HepG2 (cell line): ENCODE measurements around the gene EEF1AKMT3. TPM values are rescaled to one million over a fixed set of nuclear protein-coding genes. Genes with fewer than 3 reads are reported as not detected.

Experiments
- ATAC-seq: fragments of 200-7000 bp; cut with Tn5 transposase; 3 replicates; pipeline ENCODE4 v1.9.1; 2020; ENCODE audit warnings: mild to moderate bottlenecking, moderate library complexity
- BruUV-seq: library from RNA; stranded (reverse); fragments of 400-500 nt; replicated peaks from 2 replicates; lab custom pipeline; 2021; lab: Mats Ljungman, UMichigan
- CTCF ChIA-PET: fragments of 300-600 bp; formaldehyde crosslinking; extraction: SDS; loops from one replicate; lab custom pipeline; 2021; ENCODE audit warnings: low total read pairs, inconsistent platforms, low intra/inter-chr PET ratio; lab: Yijun Ruan, JAX
- POLR2A ChIA-PET: fragments of 350-600 bp; sonication (Branson Sonifier 250); formaldehyde crosslinking; loops from one replicate; lab custom pipeline; 2020; ENCODE audit warnings: antibody characterized with exemption, inconsistent platforms; lab: Yijun Ruan, JAX
- DNase-seq: peaks from one replicate; pipeline ENCODE4 v3.0.0-alpha.2; 2015; ENCODE audit warnings: low spot score
- FAIRE-seq: peaks from 3 replicates; lab custom pipeline; 2011; peaks lifted over from hg19 to GRCh38; lab: Jason Lieb, UNC
- H2AFZ ChIP-seq: one replicate; pipeline ENCODE4 v1.6.1; 2011; ENCODE audit warnings: low read length, inconsistent platforms
- H3K27ac ChIP-seq: fragments of 300-600 bp; 3 replicates; pipeline ENCODE4 v1.8.0; 2011; ENCODE audit warnings: mixed run types, mild to moderate bottlenecking, mixed read lengths, low read length, inconsistent platforms; ENCODE audit not compliant: insufficient read depth; ENCODE audit errors: extremely low read length
- H3K27me3 ChIP-seq, 2 experiments: fragments of 200-600 bp in 1 of 2; 2 replicates in 1 of 2; 3 replicates in 1 of 2; pipeline versions ENCODE4 v1.6.0 to v1.8.0; 2011; ENCODE audit warnings: low read length in 2 of 2, mild to moderate bottlenecking in 2 of 2, moderate library complexity in 2 of 2, inconsistent platforms in 1 of 2; ENCODE audit not compliant: insufficient read depth in 2 of 2, control insufficient read depth in 1 of 2
- H3K36me3 ChIP-seq, 2 experiments: fragments of 200-600 bp in 1 of 2; replicated peaks in 1 of 2; 2 replicates in 1 of 2; 3 replicates in 1 of 2; pipeline versions ENCODE4 v1.5.1 to v1.8.0; 2011; ENCODE audit warnings: low read length in 2 of 2, inconsistent platforms in 1 of 2; ENCODE audit not compliant: insufficient read depth in 2 of 2, control insufficient read depth in 1 of 2
- H3K4me1 ChIP-seq: 2 replicates; pipeline ENCODE4 v1.5.1; 2012; ENCODE audit warnings: low read length, inconsistent platforms; ENCODE audit not compliant: insufficient read depth
- H3K4me2 ChIP-seq: 2 replicates; pipeline ENCODE4 v1.6.0; 2011; ENCODE audit warnings: low read depth, low read length, inconsistent platforms
- H3K4me3 ChIP-seq, 3 experiments: fragments of 200-600 bp in 1 of 3; sonication (generic), shearing (Covaris generic) in 1 of 3; replicated peaks in 1 of 3; 2 replicates each; pipeline ENCODE4 v1.5.1; 2011 to 2016; ENCODE audit warnings: low read length in 3 of 3, inconsistent platforms in 2 of 3, low read depth in 2 of 3, mild to moderate bottlenecking in 2 of 3, control low read depth in 1 of 3, mixed read lengths in 1 of 3; ENCODE audit not compliant: insufficient read depth in 1 of 3
- H3K79me2 ChIP-seq: one replicate; pipeline ENCODE4 v1.6.1; 2011; ENCODE audit warnings: low read length, inconsistent platforms; ENCODE audit not compliant: insufficient read depth
- H3K9ac ChIP-seq: 2 replicates; pipeline ENCODE4 v1.6.0; 2011; ENCODE audit warnings: mild to moderate bottlenecking, low read depth, low read length, inconsistent platforms; ENCODE audit not compliant: insufficient read depth
- H3K9me3 ChIP-seq: 2 replicates; pipeline ENCODE4 v1.5.1; 2012; ENCODE audit warnings: mild to moderate bottlenecking, low read length
- H4K20me1 ChIP-seq: 2 replicates; pipeline ENCODE4 v1.6.0; 2011; ENCODE audit warnings: inconsistent platforms, mild to moderate bottlenecking, low read length, moderate library complexity; ENCODE audit not compliant: insufficient read depth
- BCL6 ChIP-seq: IDR thresholded peaks from 2 replicates; pipeline ENCODE4 v1.6.1; 2016; ENCODE audit warnings: missing genetic modification reagents, missing compliant biosample characterization
- E2F2 ChIP-seq: sonication (generic); formaldehyde crosslinking; IDR thresholded peaks from 2 replicates; pipeline ENCODE4 v1.4.0; 2020; ENCODE audit warnings: missing genetic modification reagents, borderline replicate concordance
- MXD4 ChIP-seq: IDR thresholded peaks from 2 replicates; pipeline ENCODE4 v1.6.1; 2016; ENCODE audit warnings: mild to moderate bottlenecking, missing biosample characterization, missing genetic modification reagents
- RNF219 ChIP-seq: sonication (generic); formaldehyde crosslinking; IDR thresholded peaks from 2 replicates; pipeline ENCODE4 v1.5.0; 2020; ENCODE audit warnings: mild to moderate bottlenecking, missing genetic modification reagents
- STAT6 ChIP-seq: sonication (generic); formaldehyde crosslinking; IDR thresholded peaks from 2 replicates; pipeline ENCODE4 v1.4.0; 2020; ENCODE audit warnings: missing genetic modification reagents, mild to moderate bottlenecking, borderline replicate concordance
- WIZ ChIP-seq: sonication (generic); formaldehyde crosslinking; IDR thresholded peaks from 2 replicates; pipeline ENCODE4 v1.5.1; 2020; ENCODE audit warnings: mild to moderate bottlenecking, missing genetic modification reagents
- ZFY ChIP-seq: sonication (generic); formaldehyde crosslinking; IDR thresholded peaks from 2 replicates; pipeline ENCODE4 v1.4.0; 2020; ENCODE audit warnings: missing genetic modification reagents
- ZNF430 ChIP-seq: sonication (generic); formaldehyde crosslinking; IDR thresholded peaks from 2 replicates; pipeline ENCODE4 v1.9.0; 2021; ENCODE audit warnings: mild to moderate bottlenecking, missing genetic modification reagents
- ZNF441 ChIP-seq: sonication (generic); formaldehyde crosslinking; IDR thresholded peaks from 2 replicates; pipeline ENCODE4 v1.7.0; 2021; ENCODE audit warnings: missing genetic modification reagents, borderline replicate concordance
- ZNF574 ChIP-seq: sonication (generic); formaldehyde crosslinking; IDR thresholded peaks from 2 replicates; pipeline ENCODE4 v1.4.0; 2020; ENCODE audit warnings: missing genetic modification reagents
- WGBS: methylation state at CpG from one replicate; pipeline ENCODE4 v1.1.6; 2017; ENCODE audit warnings: low lambda C conversion rate; 5-methylcytosine and 5-hydroxymethylcytosine counted together
- in situ Hi-C: cut with HindIII; loops from 2 replicates; pipeline ENCODE4 v1.10.0; 2017; ENCODE audit warnings: low pct_unique_long_range_greater_than_20kb; ENCODE audit not compliant: extremely low pct_ligation_motif_present
- intact Hi-C: fragments of 100-400 bp; cut with micrococcal nuclease; formaldehyde crosslinking; loops from one replicate; pipeline ENCODE4 v1.10.0; 2022; ENCODE audit not compliant: unreplicated experiment
- polyA plus RNA-seq, 8 experiments: library from polyadenylated mRNA; depleted of rRNA in 3 of 8; stranded (reverse) in 7 of 8; unstranded in 1 of 8; fragments of >200 nt; fragmentation: Illumina TruSeq in 4 of 8; extraction: Trizol in 4 of 8; gene quantifications; 2 replicates each; pipeline versions ENCODE4 v1.2.1 to v1.2.3, GENCODE V29; 2011 to 2016; ENCODE audit warnings: low read depth in 4 of 8, missing spikeins in 1 of 8, mixed read lengths in 1 of 8; ENCODE audit not compliant: insufficient read depth in 1 of 8
- total RNA-seq, 5 experiments: library from RNA; depleted of rRNA; stranded (reverse); fragments of >200 nt; fragmentation: Illumina TruSeq; extraction: Trizol; gene quantifications; 2 replicates each; pipeline ENCODE4 v1.2.3, GENCODE V29; 2016; ENCODE audit warnings: low read depth in 1 of 5

EEF1AKMT3 gene
- total and polyA plus RNA-seq, 2 of the 13 experiments (the other 11 are each of a cell fraction or from before 2014, with no cell fraction given), result 4.7 to 11.4 TPM

- no peak for TF ChIP-seq ZNF574 (CRISPR knock-in tag)
Observed at GRCh38 chr12:57733928-57734327, 38.5 kb upstream of the EEF1AKMT3 start (continued).

GRCh38 chr12:57734591-57734990, 37.8 kb upstream of the EEF1AKMT3 start:
- in situ Hi-C loops (no loop called here), intact Hi-C loops (no loop called here)
- 57% methylated on average over 4 of the region's 4 CpGs for WGBS
- H3K27me3 ChIP-seq, result peaks cover 14 to 64% of the 10 kb centered on the region in 2 experiments
- H3K36me3 ChIP-seq, result no peaks in the 10 kb centered on the region
- CTCF ChIA-PET, result interaction anchor here (1.8 kb wide), 1 partner anchor 9 kb away, joined by 6 read pairs; no protein-coding TSS in a partner anchor
- no peak overlapping the region for H2AFZ ChIP-seq
- FAIRE-seq (no peak), DNase-seq (no peak)
- no peak overlapping the region for H3K27ac ChIP-seq
- H4K20me1 ChIP-seq, result no peaks in the 10 kb centered on the region
- no peak for TF ChIP-seq E2F2 (CRISPR knock-in tag)
- TF ChIP-seq ZNF441 (CRISPR knock-in tag), result no peak
- no peak for TF ChIP-seq BCL6
- no peak for TF ChIP-seq MXD4 (CRISPR knock-in tag)
- TF ChIP-seq RNF219 (CRISPR knock-in tag), result no peak
- no peak for TF ChIP-seq WIZ
- TF ChIP-seq ZNF430, result no peak
- TF ChIP-seq ZFY, result no peak
- TF ChIP-seq STAT6 (CRISPR knock-in tag), result no peak
- TF ChIP-seq, all 625 proteins: peak for 0
- POLR2A ChIA-PET, result interaction anchor here (0.6 to 3.3 kb wide), 7 partner anchors 9 to 214 kb away, joined by 3 to 29 read pairs (median 3); partner anchors contain the start of genes CDK4, DCTN2, DDIT3 and TSPAN31
- Histone ChIP-seq H3K9ac (no peak overlapping the region), H3K4me3 (no peak overlapping the region), H3K9me3 (no peaks in the 10 kb centered on the region), H3K79me2 (no peaks in the 10 kb centered on the region), H3K4me2 (0 out of 2 replicates have a peak overlapping the region, but pooled peaks have one; percentile 26), H3K4me1 (peaks cover 42% of the 10 kb centered on the region)
- no peak for ATAC-seq
- BruUV-seq, result no TSS peak
